Vagina (tissue), 2 donors: ENCODE data around the gene POR.

Experiments used
- CTCF ChIP-seq, 3 experiments: fragments of 450-650 bp in 2 of 3; fragments of 200-600 bp in 1 of 3; sonication (generic) in 1 of 3; IDR thresholded peaks; one replicate each; pipeline ENCODE4 v1.5.1; 2017 to 2019; ENCODE audit warnings: antibody characterized with exemption in 3 of 3, mild to moderate bottlenecking in 2 of 3, moderate library complexity in 2 of 3
- POLR2AphosphoS5 ChIP-seq, 2 donors: sonication (generic); formaldehyde crosslinking; IDR thresholded peaks; one replicate each; pipeline ENCODE4 v1.9.0; 2017; ENCODE audit warnings: antibody characterized with exemption in 2 of 2, mild to moderate bottlenecking in 2 of 2, low read depth in 1 of 2; ENCODE audit not compliant: insufficient read depth in 1 of 2

- no peak for TF ChIP-seq CTCF (IDR thresholded peaks at IDR 0.05)
- TF ChIP-seq POLR2AphosphoS5 (IDR thresholded peaks at IDR 0.05; ENCODE audit: insufficient read depth in 1 of 2, low read depth in 1 of 2), result no peak
These were observed 38.7 kb upstream of the POR start for GRCh38 chr7:75876126-75876881.
